AG20443 (cell line): Measurements from ENCODE around the gene TYMP.

ENCODE experiments used
- DNase-seq: peaks from one replicate; pipeline ENCODE4 v3.0.0; 2012; ENCODE audit warnings: low spot score, mixed read lengths

Gene TYMP

GRCh38 chr22:50505276-50505775 is 24.5 kb downstream of the TYMP start:
- no peak for DNase-seq

- DNase-seq, result no peak
Observed at GRCh38 chr22:50504369-50505211, 25.2 kb downstream of the TYMP start.

- no peak for DNase-seq
Observed at GRCh38 chr22:50503475-50504145, 26.2 kb downstream of the TYMP start.

GRCh38 chr22:50502628-50503474 is 27.0 kb downstream of the TYMP start:
- no peak for DNase-seq

GRCh38 chr22:50502096-50502495 is 27.7 kb downstream of the TYMP start:
- no peak for DNase-seq

GRCh38 chr22:50500452-50500851 is 29.4 kb downstream of the TYMP start:
- no peak for DNase-seq

GRCh38 chr22:50498322-50498890 is 31.4 kb downstream of the TYMP start:
- peak; percentile 74 for DNase-seq

GRCh38 chr22:50497093-50497492 is 32.7 kb downstream of the TYMP start:
- DNase-seq, result no peak

- no peak for DNase-seq
Observed at GRCh38 chr22:50490531-50491308, 39.1 kb downstream of the TYMP start.

- DNase-seq, result no peak
Observed at GRCh38 chr22:50489363-50490243, 40.2 kb downstream of the TYMP start.

GRCh38 chr22:50488886-50489285 is 40.9 kb downstream of the TYMP start:
- no peak for DNase-seq

GRCh38 chr22:50488006-50488677 is 41.7 kb downstream of the TYMP start:
- DNase-seq, result no peak

- no peak for DNase-seq
Observed at GRCh38 chr22:50487290-50488005, 42.4 kb downstream of the TYMP start.

GRCh38 chr22:50486561-50487289 is 43.1 kb downstream of the TYMP start, which contains the start of gene MIOX:
Gene MIOX, plus strand, starts transcription at chr22:50486859. Its CDS starts 39 bp downstream, at chr22:50486898.
- DNase-seq, result no peak

GRCh38 chr22:50485221-50486131 is 44.3 kb downstream of the TYMP start:
- DNase-seq, result no peak

- no peak for DNase-seq
Observed at GRCh38 chr22:50483977-50484853, 45.6 kb downstream of the TYMP start.
